H54 (cell line): ENCODE measurements around the gene NUP160.

ENCODE experiments used
- DNase-seq: peaks from one replicate; pipeline ENCODE4 v3.0.0; 2011; ENCODE audit warnings: low spot score, mixed read lengths; ENCODE audit not compliant: insufficient read length
- FAIRE-seq: peaks from 3 replicates; lab custom pipeline; 2011; peaks lifted over from hg19 to GRCh38; lab: Jason Lieb, UNC
- POLR2A ChIP-seq: IDR thresholded peaks from 2 replicates; pipeline ENCODE4 v1.6.1; 2011; ENCODE audit warnings: low read depth, mild to moderate bottlenecking, low read length

NUP160 gene

DNA sequence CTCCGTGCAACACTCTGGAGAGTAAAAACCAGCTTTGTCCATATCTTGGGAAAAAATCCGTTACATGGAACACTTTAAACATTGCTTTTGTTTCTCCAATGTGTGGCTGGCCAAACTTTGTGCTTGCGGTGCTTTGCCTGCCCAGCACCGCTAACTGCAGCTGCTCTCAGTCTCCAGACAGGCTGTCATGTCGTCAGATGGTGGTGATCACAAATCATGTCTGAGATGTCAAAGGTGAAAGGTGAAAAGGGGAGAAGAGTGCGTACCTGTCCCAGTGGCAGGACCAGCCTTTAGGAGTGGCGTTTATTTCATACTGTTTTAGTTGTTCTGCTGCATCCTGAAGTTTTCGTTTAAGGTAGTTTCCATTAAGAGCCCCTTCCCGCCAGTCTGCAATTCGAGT lies 115.9 kb downstream of the NUP160 start:
- FAIRE-seq, result no peak
- TF ChIP-seq POLR2A, result no peak
- DNase-seq, result no peak

DNA sequence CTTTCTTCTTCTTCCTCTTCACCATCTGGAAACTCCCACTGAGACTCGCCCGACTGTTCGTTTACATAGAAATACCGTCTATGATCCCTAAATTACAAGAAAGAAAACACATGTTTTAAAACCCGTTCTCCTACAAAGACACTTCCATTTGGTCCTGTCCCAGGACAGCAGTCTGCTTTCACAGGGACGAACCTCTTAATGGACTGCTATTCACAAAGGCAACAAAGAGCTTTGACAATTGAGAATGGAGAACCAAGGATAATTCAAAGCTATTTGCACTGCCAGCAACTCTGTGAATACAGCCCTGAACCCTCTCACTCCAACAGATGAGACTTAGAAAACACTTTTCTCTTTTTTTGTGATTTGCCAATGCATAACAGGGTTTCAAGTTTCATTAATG lies 116.7 kb downstream of the NUP160 start:
- FAIRE-seq (no peak), DNase-seq (no peak)
- no peak for TF ChIP-seq POLR2A
